Non-pigmented ciliary epithelial cell (primary cell): ENCODE results near the gene CBARP.
A peak's percentile ranks its signal among the peaks of the same experiment; 100 is the strongest.
"Not testable (repeated sequence)": the region's sequence is repeated elsewhere in the genome, so short reads cannot be mapped to it uniquely, and the experiment has no call there.

Source experiments
- DNase-seq: peaks from one replicate; pipeline ENCODE4 v3.0.0-alpha.2; 2010; ENCODE audit warnings: low read depth

Gene CBARP

GRCh38 chr19:1213391-1214286, 24.2 kb downstream of the CBARP start:
- no peak for DNase-seq

GRCh38 chr19:1211494-1212234, 26.1 kb downstream of the CBARP start:
- no peak for DNase-seq

GRCh38 chr19:1210227-1210538, 27.6 kb downstream of the CBARP start:
- DNase-seq: no peak

GRCh38 chr19:1208830-1209229, 29.0 kb downstream of the CBARP start:
- not testable (repeated sequence) for DNase-seq

GRCh38 chr19:1206864-1207450, 30.8 kb downstream of the CBARP start:
- no peak for DNase-seq

GRCh38 chr19:1206150-1206863, 31.5 kb downstream of the CBARP start:
- DNase-seq: no peak

- DNase-seq: peak; percentile 68
Observed at GRCh38 chr19:1205114-1206099, 32.4 kb downstream of the CBARP start, which contains the start of gene STK11. STK11 (plus strand) TSS chr19:1205778; CDS start chr19:1206914, 1,136 bp downstream.

- DNase-seq: not testable (repeated sequence)
Observed at GRCh38 chr19:1200614-1201013, 37.2 kb downstream of the CBARP start.

GRCh38 chr19:1199531-1199930, 38.3 kb downstream of the CBARP start:
- DNase-seq: no peak

GRCh38 chr19:1189419-1189818, 48.4 kb downstream of the CBARP start:
- DNase-seq: no peak

- no peak for DNase-seq
Observed at GRCh38 chr19:1183543-1184172, 54.1 kb downstream of the CBARP start.

GRCh38 chr19:1182727-1183126, 55.1 kb downstream of the CBARP start:
- no peak for DNase-seq

- DNase-seq: no peak
Observed at GRCh38 chr19:1182068-1182467, 55.7 kb downstream of the CBARP start.

GRCh38 chr19:1181606-1182005, 56.2 kb downstream of the CBARP start:
- no peak for DNase-seq
